Endothelial cell of hepatic sinusoid (primary cell): Measurements from ENCODE around the gene KISS1R.
"Not testable (repeated sequence)": the region's sequence is repeated elsewhere in the genome, so short reads cannot be mapped to it uniquely, and the experiment has no call there.

Source experiments
- in situ Hi-C: cut with HindIII; loops from 2 replicates; pipeline ENCODE4 v1.10.0; 2017; ENCODE audit warnings: low sequenced_read_pairs

The KISS1R gene

GRCh38 chr19:917323-918151 lies at the start of gene KISS1R:
Gene KISS1R, plus strand, starts transcription at chr19:917333. Its CDS starts 170 bp downstream, at chr19:917503.
- in situ Hi-C loops = no loop called here

- in situ Hi-C loops = no loop called here
Observed at GRCh38 chr19:867855-868457, 49.2 kb upstream of the KISS1R start.

- in situ Hi-C loops = no loop called here
Observed at GRCh38 chr19:868458-869244, 48.5 kb upstream of the KISS1R start.

- in situ Hi-C loops = no loop called here
Observed at GRCh38 chr19:869245-870177, 47.6 kb upstream of the KISS1R start.

- in situ Hi-C loops = no loop called here
Observed at GRCh38 chr19:870314-870713, 46.8 kb upstream of the KISS1R start.

- in situ Hi-C loops = no loop called here
Observed at GRCh38 chr19:870963-871401, 46.2 kb upstream of the KISS1R start.

- in situ Hi-C loops = no loop called here
Observed at GRCh38 chr19:871446-872265, 45.5 kb upstream of the KISS1R start.

- in situ Hi-C loops = no loop called here
Observed at GRCh38 chr19:872266-872951, 44.7 kb upstream of the KISS1R start.

GRCh38 chr19:873084-873483 lies 44.0 kb upstream of the KISS1R start:
- in situ Hi-C loops = no loop called here

- in situ Hi-C loops = no loop called here
Observed at GRCh38 chr19:873561-874041, 43.5 kb upstream of the KISS1R start.

GRCh38 chr19:875265-875879 lies 41.8 kb upstream of the KISS1R start:
- in situ Hi-C loops = no loop called here

GRCh38 chr19:876089-876488 lies 41.0 kb upstream of the KISS1R start:
- in situ Hi-C loops = no loop called here

GRCh38 chr19:876780-877314 lies 40.3 kb upstream of the KISS1R start:
- in situ Hi-C loops = no loop called here

- in situ Hi-C loops = not testable (repeated sequence)
Observed at GRCh38 chr19:877992-878660, 39.0 kb upstream of the KISS1R start.

GRCh38 chr19:878751-879561 lies 38.2 kb upstream of the KISS1R start:
- in situ Hi-C loops = not testable (repeated sequence)

GRCh38 chr19:879711-880438 lies 37.3 kb upstream of the KISS1R start:
- in situ Hi-C loops = no loop called here
